Ammon's horn (tissue), 1 donor: Measurements from ENCODE around the gene AMPH.

Experiments
- DNase-seq: peaks from one replicate; pipeline ENCODE4 v3.0.0-alpha.2; 2016; ENCODE audit warnings: low spot score

The AMPH gene

GRCh38 chr7:38463277-38464225 lies 167.6 kb downstream of the AMPH start:
- DNase-seq = peak; percentile 49

GRCh38 chr7:38462819-38463218 lies 168.4 kb downstream of the AMPH start:
- DNase-seq = no peak

- no peak for DNase-seq
Observed at GRCh38 chr7:38461887-38462286, 169.3 kb downstream of the AMPH start.

GRCh38 chr7:38453826-38454225 lies 177.3 kb downstream of the AMPH start:
- no peak for DNase-seq

- DNase-seq = no peak
Observed at GRCh38 chr7:38453168-38453567, 178.0 kb downstream of the AMPH start.

- DNase-seq = no peak
Observed at GRCh38 chr7:38452681-38453108, 178.5 kb downstream of the AMPH start.

GRCh38 chr7:38451840-38452239 lies 179.3 kb downstream of the AMPH start:
- DNase-seq = peak; percentile 38

- DNase-seq = no peak
Observed at GRCh38 chr7:38448584-38449234, 182.5 kb downstream of the AMPH start.

- no peak for DNase-seq
Observed at GRCh38 chr7:38448054-38448453, 183.1 kb downstream of the AMPH start.

GRCh38 chr7:38438970-38439369 lies 192.2 kb downstream of the AMPH start:
- DNase-seq = no peak

- DNase-seq = no peak
Observed at GRCh38 chr7:38432671-38433070, 198.5 kb downstream of the AMPH start.

GRCh38 chr7:38432080-38432479 lies 199.1 kb downstream of the AMPH start:
- no peak for DNase-seq

- no peak for DNase-seq
Observed at GRCh38 chr7:38429057-38429456, 202.1 kb downstream of the AMPH start.

- peak; percentile 26 for DNase-seq
Observed at GRCh38 chr7:38428041-38428440, 203.1 kb downstream of the AMPH start.

GRCh38 chr7:38427279-38427955 lies 203.8 kb downstream of the AMPH start:
- no peak for DNase-seq

- DNase-seq = no peak
Observed at GRCh38 chr7:38425509-38425908, 205.7 kb downstream of the AMPH start.

GRCh38 chr7:38424750-38425463 lies 206.3 kb downstream of the AMPH start:
- DNase-seq = no peak

GRCh38 chr7:38413784-38414183 lies 217.4 kb downstream of the AMPH start:
- DNase-seq = no peak

GRCh38 chr7:38411404-38411803 lies 219.8 kb downstream of the AMPH start:
- DNase-seq = no peak

- no peak for DNase-seq
Observed at GRCh38 chr7:38410056-38410455, 221.1 kb downstream of the AMPH start.

GRCh38 chr7:38409531-38409930 lies 221.6 kb downstream of the AMPH start:
- peak; percentile 25 for DNase-seq

- peak; percentile 72 for DNase-seq
Observed at GRCh38 chr7:38398725-38399321, 232.3 kb downstream of the AMPH start.
